Activated T-cell treated with anti-CD3 and anti-CD28 coated beads, Interleukin-2, amount 50 U/mL, for 48 hours (primary cell): ENCODE results near the gene ZNF414.

Experiments used
- DNase-seq, 2 experiments: peaks; one replicate each; pipeline ENCODE4 v3.0.0-alpha.2; 2020

Gene ZNF414

DNA sequence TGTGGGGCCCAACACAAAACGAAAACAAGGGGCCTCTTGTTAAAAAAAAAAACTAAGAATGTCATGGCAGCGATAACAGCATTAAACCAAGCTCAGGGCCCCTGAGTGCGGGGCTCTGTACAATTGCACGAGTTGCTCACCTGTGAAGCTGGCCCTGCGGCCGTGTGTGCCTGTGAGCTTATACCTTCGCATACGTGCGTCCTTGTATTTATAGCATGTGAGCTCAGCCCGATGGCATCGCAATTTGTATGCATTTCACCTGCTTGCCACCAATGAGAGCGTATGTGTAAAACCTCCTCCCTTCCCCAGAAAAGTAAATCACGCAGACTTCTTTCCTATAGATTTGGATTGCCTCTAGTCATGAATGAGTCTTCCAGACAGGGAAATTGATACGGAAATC, 52.1 kb downstream of the ZNF414 start:
- DNase-seq = no peak

GRCh38 chr19:8461376-8461775, 52.6 kb downstream of the ZNF414 start:
- no peak for DNase-seq

DNA sequence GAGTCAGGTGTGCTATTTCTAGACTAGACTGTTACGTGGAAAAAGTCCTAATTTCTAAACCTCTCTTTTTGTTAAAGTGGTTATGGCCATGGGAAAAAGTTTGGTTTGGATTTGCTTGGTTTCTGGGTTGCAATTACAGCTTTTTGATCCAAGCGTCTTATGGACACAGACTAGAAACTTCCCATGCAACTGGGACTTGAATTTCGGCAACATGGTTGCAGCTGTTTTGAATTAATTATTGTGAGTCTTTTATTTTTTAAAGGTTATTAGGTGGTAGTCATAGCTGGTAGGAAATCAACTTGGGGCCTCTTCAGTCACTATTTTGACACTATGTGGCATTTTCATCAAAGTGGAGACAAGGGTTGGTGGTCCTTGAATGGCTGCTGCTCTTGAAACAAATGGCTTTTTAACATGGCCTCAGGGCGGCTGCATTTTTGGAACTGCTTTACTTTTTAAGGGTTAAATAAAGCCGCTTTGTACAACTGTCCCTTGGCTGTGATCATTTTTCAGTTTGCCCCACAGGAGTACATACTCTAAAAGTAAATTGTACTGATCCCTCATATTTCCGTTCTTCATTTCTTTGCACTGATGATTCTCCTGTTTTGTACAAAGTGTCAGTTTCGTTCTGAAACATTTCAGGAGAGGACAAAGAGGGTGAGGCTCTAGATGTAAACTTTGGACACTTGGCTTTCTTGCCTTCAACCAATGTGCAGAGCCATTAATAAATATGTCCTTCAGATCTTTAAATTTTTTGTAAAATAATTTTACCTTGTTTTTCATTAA, 53.3 kb downstream of the ZNF414 start:
- no peak for DNase-seq
